ENCODE results near the gene CYP4F2. TPM values are rescaled to one million over a fixed set of nuclear protein-coding genes. Genes with fewer than 3 reads are reported as not detected.

CYP4F2 gene
- total RNA-seq, 1 experiment from 2014 or later: 1.6 TPM

Other genes with a start within 250 kb of the CYP4F2 start
- not detected in 2 replicates for gene CYP4F12, start 225.0 kb downstream of the CYP4F2 start, total RNA-seq (2014; rRNA removed; shearing (Covaris generic))
- not detected in 2 replicates for gene OR10H2, start 170.1 kb downstream of the CYP4F2 start, total RNA-seq (2014; rRNA removed; shearing (Covaris generic))
- gene OR10H3, start 160.1 kb downstream of the CYP4F2 start, total RNA-seq (2014; rRNA removed; shearing (Covaris generic)): not detected in 2 replicates
- gene OR10H5, start 110.4 kb downstream of the CYP4F2 start, total RNA-seq (2014; rRNA removed; shearing (Covaris generic)): not detected in 2 replicates
- not detected in 2 replicates for gene OR10H1, start 82.4 kb downstream of the CYP4F2 start, total RNA-seq (2014; rRNA removed; shearing (Covaris generic))
- 0.17 and 0.44 TPM in 2 replicates for gene CYP4F11, start 36.5 kb upstream of the CYP4F2 start, total RNA-seq (2014; rRNA removed; shearing (Covaris generic))
- gene OR10H4, start 50.9 kb upstream of the CYP4F2 start, total RNA-seq (2014; rRNA removed; shearing (Covaris generic)): not detected in 2 replicates
- gene TPM4, start 178.4 kb upstream of the CYP4F2 start, total RNA-seq (2014; rRNA removed; shearing (Covaris generic)): 1,087 and 1,450 TPM in 2 replicates
- gene RAB8A, start 213.8 kb upstream of the CYP4F2 start, total RNA-seq (2014; rRNA removed; shearing (Covaris generic)): 110 and 159 TPM in 2 replicates
- 11.1 and 12.6 TPM in 2 replicates for gene HSH2D, start 245.6 kb upstream of the CYP4F2 start, total RNA-seq (2014; rRNA removed; shearing (Covaris generic))